Mammary epithelial cell (primary cell): ENCODE results near the gene CHRNA1.

Experiments used
- CTCF ChIP-seq, 2 donors: IDR thresholded peaks in 1 of 2; conservative IDR thresholded peaks in 1 of 2; 2 replicates each; pipeline ENCODE4 v1.5.1; 2011 to 2012; ENCODE audit warnings: inconsistent platforms in 2 of 2, low read length in 2 of 2, mild to moderate bottlenecking in 2 of 2, control low read depth in 1 of 2, low read depth in 1 of 2; ENCODE audit not compliant: insufficient read depth in 1 of 2; ENCODE audit errors: extremely low read depth in 1 of 2
- EZH2 ChIP-seq: IDR thresholded peaks from 2 replicates; pipeline ENCODE4 v1.6.1; 2012; ENCODE audit warnings: low read length, inconsistent platforms, borderline replicate concordance

- no peak for TF ChIP-seq CTCF (conservative IDR thresholded peaks at IDR 0.05 in 1 of 2, IDR thresholded peaks at IDR 0.05 in 1 of 2; ENCODE audit: extremely low read depth in 1 of 2, insufficient read depth in 1 of 2, low read depth in 1 of 2, low read length in 2 of 2)
- TF ChIP-seq EZH2 = no peak
These were observed 13.2 kb upstream of the CHRNA1 start for GRCh38 chr2:174777347-174778084.
